Smooth muscle cell (in vitro differentiated cells): ENCODE measurements around the gene CEP192. TPM values are rescaled to one million over a fixed set of nuclear protein-coding genes. Genes with fewer than 3 reads are reported as not detected.

Source experiments
- DNase-seq: peaks from one replicate; lab custom pipeline; 2025; ENCODE audit not compliant: unreplicated experiment; lab: John Stamatoyannopoulos, UW
- H2AFZ ChIP-seq: fragments of 200-600 bp; sonication (generic); 2 replicates; pipeline ENCODE4 v1.6.0; 2016; ENCODE audit warnings: antibody characterized with exemption, low read depth, mild to moderate bottlenecking
- H3F3A ChIP-seq: fragments of 200-600 bp; sonication (generic); 2 replicates; pipeline ENCODE4 v1.6.0; 2017; ENCODE audit warnings: antibody characterized with exemption, low read depth
- H3K27ac ChIP-seq: fragments of 200-600 bp; sonication (generic); 2 replicates; pipeline ENCODE4 v1.5.1; 2016; ENCODE audit warnings: low read depth, mild to moderate bottlenecking
- H3K27me3 ChIP-seq: fragments of 200-600 bp; sonication (generic); 2 replicates; pipeline ENCODE4 v1.6.1; 2016; ENCODE audit warnings: low read depth, mild to moderate bottlenecking
- H3K36me3 ChIP-seq: fragments of 200-600 bp; sonication (generic); 2 replicates; pipeline ENCODE4 v1.5.1; 2016; ENCODE audit warnings: low read depth
- H3K4me1 ChIP-seq: fragments of 200-600 bp; sonication (generic); 2 replicates; pipeline ENCODE4 v1.5.1; 2016; ENCODE audit warnings: low read depth
- H3K4me2 ChIP-seq: fragments of 200-600 bp; sonication (generic); 2 replicates; pipeline ENCODE4 v1.6.0; 2016; ENCODE audit warnings: mild to moderate bottlenecking
- H3K4me3 ChIP-seq: fragments of 200-600 bp; sonication (generic); 2 replicates; pipeline ENCODE4 v1.5.1; 2016; ENCODE audit warnings: mild to moderate bottlenecking
- H3K79me2 ChIP-seq: fragments of 200-600 bp; sonication (generic); 2 replicates; pipeline ENCODE4 v1.6.0; 2016; ENCODE audit warnings: low read depth, mild to moderate bottlenecking
- H3K9ac ChIP-seq: fragments of 200-600 bp; sonication (generic); 2 replicates; pipeline ENCODE4 v1.6.0; 2016; ENCODE audit warnings: low read depth
- H3K9me3 ChIP-seq: fragments of 200-600 bp; sonication (generic); replicated peaks from 2 replicates; pipeline ENCODE4 v1.5.1; 2016; ENCODE audit warnings: low read depth
- H4K20me1 ChIP-seq: fragments of 200-600 bp; sonication (generic); 2 replicates; pipeline ENCODE4 v1.6.0; 2016; ENCODE audit warnings: low read depth
- WGBS: methylation state at CpG from one replicate; pipeline ENCODE4 v1.1.7; 2016; ENCODE audit warnings: low lambda C conversion rate; 5-methylcytosine and 5-hydroxymethylcytosine counted together
- polyA plus RNA-seq: library from polyadenylated mRNA; unstranded; fragments of >200 nt; fragmentation: Nextera tagmentation; extraction: Ambion mirVana; gene quantifications from 2 replicates; pipeline ENCODE4 v1.2.1, GENCODE V29; 2016
- total RNA-seq: library from RNA; depleted of rRNA; stranded (reverse); fragments of >200 nt; gene quantifications from 2 replicates; pipeline ENCODE4 v1.2.3, GENCODE V29; 2014
- TF ChIP-seq, protein P1 (sequence below): fragments of 200-600 bp; sonication (generic); IDR thresholded peaks from 2 replicates; pipeline ENCODE4 v1.5.1; 2017; ENCODE audit warnings: borderline replicate concordance, mild to moderate bottlenecking, antibody characterized with exemption; ENCODE audit not compliant: insufficient read depth, poor library complexity, severe bottlenecking

The CEP192 gene
- total and polyA plus RNA-seq, 2 experiments from 2014 or later: 4.1 to 22.2 TPM

DNA sequence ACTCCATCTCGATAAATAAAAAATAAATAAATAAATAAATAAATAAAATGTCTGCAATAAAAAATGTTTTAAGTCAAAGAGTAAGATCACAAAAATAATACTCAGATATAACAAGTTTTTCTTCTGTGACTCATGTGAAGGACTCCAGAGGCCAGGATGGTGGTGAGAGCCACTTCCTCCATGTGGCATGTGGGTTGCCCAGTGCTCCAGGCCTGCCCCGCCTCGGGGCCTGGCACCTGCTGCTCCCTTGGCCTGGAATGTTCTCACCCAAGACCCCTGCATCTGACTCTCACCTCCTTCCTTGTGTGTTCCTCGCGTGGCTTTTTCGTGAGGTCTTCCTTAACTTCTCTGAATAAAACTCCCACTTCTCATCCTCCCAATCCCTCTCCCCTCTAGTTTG is 150.0 kb downstream of the CEP192 start:
- 97% methylated on average over 6 of the region's 6 CpGs for WGBS
- TF ChIP-seq, protein P1, sequence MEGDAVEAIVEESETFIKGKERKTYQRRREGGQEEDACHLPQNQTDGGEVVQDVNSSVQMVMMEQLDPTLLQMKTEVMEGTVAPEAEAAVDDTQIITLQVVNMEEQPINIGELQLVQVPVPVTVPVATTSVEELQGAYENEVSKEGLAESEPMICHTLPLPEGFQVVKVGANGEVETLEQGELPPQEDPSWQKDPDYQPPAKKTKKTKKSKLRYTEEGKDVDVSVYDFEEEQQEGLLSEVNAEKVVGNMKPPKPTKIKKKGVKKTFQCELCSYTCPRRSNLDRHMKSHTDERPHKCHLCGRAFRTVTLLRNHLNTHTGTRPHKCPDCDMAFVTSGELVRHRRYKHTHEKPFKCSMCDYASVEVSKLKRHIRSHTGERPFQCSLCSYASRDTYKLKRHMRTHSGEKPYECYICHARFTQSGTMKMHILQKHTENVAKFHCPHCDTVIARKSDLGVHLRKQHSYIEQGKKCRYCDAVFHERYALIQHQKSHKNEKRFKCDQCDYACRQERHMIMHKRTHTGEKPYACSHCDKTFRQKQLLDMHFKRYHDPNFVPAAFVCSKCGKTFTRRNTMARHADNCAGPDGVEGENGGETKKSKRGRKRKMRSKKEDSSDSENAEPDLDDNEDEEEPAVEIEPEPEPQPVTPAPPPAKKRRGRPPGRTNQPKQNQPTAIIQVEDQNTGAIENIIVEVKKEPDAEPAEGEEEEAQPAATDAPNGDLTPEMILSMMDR: no peak

DNA sequence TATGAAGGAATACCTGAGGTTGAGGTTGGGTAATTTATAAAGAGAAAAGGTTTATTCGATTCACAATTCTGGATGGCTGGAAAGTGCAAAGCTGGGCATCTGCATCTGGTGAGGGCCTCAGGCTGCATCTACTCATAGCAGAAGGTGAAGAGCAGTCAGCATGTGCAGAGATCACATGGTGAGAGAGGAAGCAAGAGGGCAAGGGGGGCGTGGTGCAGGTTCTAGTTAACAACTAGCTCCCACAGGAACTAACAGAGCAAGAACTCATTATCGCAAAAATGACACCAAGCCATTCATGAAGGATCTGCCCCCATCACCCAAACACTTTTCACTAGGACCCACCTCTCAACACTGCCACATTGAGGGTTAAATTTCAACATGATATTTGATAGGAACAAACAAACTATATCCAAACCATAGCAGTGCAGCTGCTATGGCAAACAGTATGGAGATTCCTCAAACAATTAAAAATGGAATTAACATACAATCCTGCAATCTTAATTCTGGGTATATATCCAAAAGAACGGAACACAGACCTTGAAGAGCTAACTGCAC is 154.6 kb downstream of the CEP192 start:
- Histone ChIP-seq H2AFZ (no peak overlapping the region), H3K9me3 (peaks cover 7% of the 10 kb centered on the region), H3K27ac (no peak overlapping the region), H3K4me1 (no peaks in the 10 kb centered on the region), H3K4me3 (no peak overlapping the region), H3K27me3 (peaks cover 9% of the 10 kb centered on the region), H3K36me3 (no peaks in the 10 kb centered on the region), H3K9ac (no peak overlapping the region), H4K20me1 (no peaks in the 10 kb centered on the region), H3K4me2 (no peak overlapping the region), H3F3A (no peaks in the 10 kb centered on the region), H3K79me2 (no peaks in the 10 kb centered on the region)
- TF ChIP-seq, protein P1: no peak
- DNase-seq: no peak
- 90% methylated on average over 4 of the region's 4 CpGs for WGBS

More for the DNA sequence above, 150.0 kb downstream of the CEP192 start:
- H2AFZ ChIP-seq: no peak overlapping the region
- DNase-seq: no peak
- H3K27me3 ChIP-seq: no peaks in the 10 kb centered on the region
- H3K9ac ChIP-seq: no peak overlapping the region
- H3K36me3 ChIP-seq: no peaks in the 10 kb centered on the region
- H3K4me1 ChIP-seq: no peaks in the 10 kb centered on the region
- H3F3A ChIP-seq: no peaks in the 10 kb centered on the region
- no peak overlapping the region for H3K4me3 ChIP-seq
- no peak overlapping the region for H3K27ac ChIP-seq
- no peaks in the 10 kb centered on the region for H4K20me1 ChIP-seq
- no peak overlapping the region for H3K4me2 ChIP-seq
- peaks cover 7% of the 10 kb centered on the region for H3K9me3 ChIP-seq
- no peaks in the 10 kb centered on the region for H3K79me2 ChIP-seq

DNA sequence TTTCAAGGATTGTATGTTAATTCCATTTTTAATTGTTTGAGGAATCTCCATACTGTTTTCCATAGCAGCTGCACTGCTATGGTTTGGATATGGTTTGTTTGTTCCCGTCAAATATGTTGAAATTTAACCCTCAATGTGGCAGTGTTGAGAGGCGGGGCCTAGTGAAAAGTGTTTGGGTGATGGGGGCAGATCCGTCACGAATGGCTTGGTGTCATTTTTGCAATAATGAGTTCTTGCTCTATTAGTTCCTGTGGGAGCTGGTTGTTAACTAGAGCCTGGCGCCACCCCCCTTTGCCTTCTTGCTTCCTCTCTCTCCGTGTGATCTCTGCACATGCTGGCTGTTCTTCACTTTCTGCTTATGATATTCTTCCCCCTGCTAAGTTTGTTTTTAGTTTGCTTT is 156.0 kb downstream of the CEP192 start:
- no peaks in the 10 kb centered on the region for H4K20me1 ChIP-seq
- H3K27ac ChIP-seq: no peak overlapping the region
- H2AFZ ChIP-seq: no peak overlapping the region
- peaks cover 7% of the 10 kb centered on the region for H3K9me3 ChIP-seq
- no peaks in the 10 kb centered on the region for H3F3A ChIP-seq
- TF ChIP-seq, protein P1: no peak
- no peak overlapping the region for H3K4me3 ChIP-seq
- H3K4me2 ChIP-seq: no peak overlapping the region
- no peaks in the 10 kb centered on the region for H3K36me3 ChIP-seq
- no peak for DNase-seq
- H3K27me3 ChIP-seq: peaks cover 9% of the 10 kb centered on the region
- H3K4me1 ChIP-seq: no peaks in the 10 kb centered on the region
- no peaks in the 10 kb centered on the region for H3K79me2 ChIP-seq
- WGBS: 71% methylated on average over 6 of the region's 6 CpGs
- H3K9ac ChIP-seq: no peak overlapping the region

DNA sequence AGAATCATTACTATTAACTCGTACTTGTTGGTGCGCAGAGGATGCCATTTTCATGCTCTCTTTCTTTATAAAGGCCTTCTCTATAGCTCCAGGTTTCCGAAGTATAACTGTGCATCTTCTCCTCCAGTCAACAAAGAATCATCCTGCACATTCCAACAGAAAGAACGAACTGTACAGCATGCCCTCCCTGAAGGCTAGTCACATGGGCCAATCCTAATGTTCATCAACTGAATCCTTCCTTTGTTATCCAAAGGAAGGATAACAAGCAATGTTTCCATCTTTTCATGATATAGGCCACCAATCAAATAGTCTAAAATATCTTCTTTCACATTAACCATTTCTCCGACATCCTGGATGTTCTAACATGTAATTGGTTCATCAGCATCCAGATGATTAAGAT is 160.5 kb downstream of the CEP192 start:
- Histone ChIP-seq H3K27me3 (peaks cover 9% of the 10 kb centered on the region), H3F3A (no peaks in the 10 kb centered on the region), H3K4me2 (no peak overlapping the region), H3K9ac (no peak overlapping the region), H3K27ac (no peak overlapping the region), H3K79me2 (no peaks in the 10 kb centered on the region), H3K4me1 (no peaks in the 10 kb centered on the region), H3K36me3 (no peaks in the 10 kb centered on the region), H4K20me1 (no peaks in the 10 kb centered on the region), H2AFZ (no peak overlapping the region), H3K4me3 (no peak overlapping the region), H3K9me3 (peaks cover 8% of the 10 kb centered on the region)
- no peak for DNase-seq
- WGBS: 92% methylated on average over 5 of the region's 5 CpGs
- TF ChIP-seq, protein P1: no peak
